ENCODE data around the gene ARAP2.

ARAP2 gene

GRCh38 chr4:36086261-36086786, 158.0 kb downstream of the ARAP2 start:
- no peak for DNase-seq

GRCh38 chr4:36082817-36083216, 161.5 kb downstream of the ARAP2 start:
- DNase-seq: no peak

DNA sequence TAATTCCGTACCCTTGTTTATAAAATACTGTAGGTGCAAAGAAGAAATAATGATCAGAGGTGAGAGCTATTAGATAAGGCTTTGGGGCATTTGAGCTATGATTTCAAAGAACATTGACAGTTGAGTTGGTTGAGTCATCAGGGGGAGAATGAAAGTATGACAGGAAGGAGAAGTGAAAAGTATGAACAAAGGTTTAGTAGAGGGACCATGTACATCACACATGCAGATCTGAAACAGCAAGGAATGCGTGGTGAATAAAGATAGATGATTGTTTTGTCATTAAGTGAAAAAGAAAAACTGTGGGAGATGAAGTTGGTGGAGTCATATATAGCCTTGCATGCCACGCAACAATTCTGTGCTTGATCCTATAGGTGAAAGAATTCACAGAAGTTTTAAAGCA, 163.1 kb downstream of the ARAP2 start:
- no peak for DNase-seq

DNA sequence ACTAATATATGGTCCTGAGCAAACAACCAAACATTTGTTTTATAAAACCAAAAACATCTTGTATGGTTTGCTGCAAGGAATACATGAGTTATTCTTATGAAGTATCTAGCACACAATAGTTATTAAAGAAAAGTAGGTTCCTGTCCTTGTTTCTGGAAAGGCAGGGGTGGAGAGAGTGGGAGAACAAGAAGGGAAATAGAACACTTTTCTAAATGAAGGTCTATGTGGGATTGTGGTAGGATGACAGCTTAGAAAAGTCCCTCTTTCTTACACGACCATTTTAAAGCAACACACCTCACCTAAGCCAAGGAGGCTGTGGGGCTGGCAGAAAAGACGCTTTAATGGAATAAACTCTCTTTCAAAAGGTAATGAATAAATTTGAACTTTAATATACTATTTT, 164.6 kb downstream of the ARAP2 start:
- DNase-seq: no peak

DNA sequence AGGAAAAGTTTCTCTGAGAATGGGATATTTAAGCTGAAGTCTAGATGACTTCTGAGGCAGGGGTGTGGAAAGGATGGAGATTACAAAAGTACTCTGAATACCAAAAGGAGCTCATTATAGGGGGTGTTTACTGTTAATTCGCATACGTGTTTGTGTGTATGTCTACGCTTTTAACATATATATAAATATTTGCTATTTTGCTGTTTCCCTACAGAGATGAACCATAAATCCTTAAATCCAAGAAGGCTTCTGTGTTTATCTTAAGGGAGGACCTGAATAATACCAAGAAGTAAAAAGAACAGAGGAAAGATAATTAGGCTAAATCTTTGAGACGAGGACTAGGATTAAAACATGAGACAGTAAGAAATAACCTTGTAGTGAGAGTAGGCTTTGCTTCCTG, 166.0 kb downstream of the ARAP2 start:
- DNase-seq: no peak

- no peak for DNase-seq
Measured at GRCh38 chr4:36072529-36072928, 171.8 kb downstream of the ARAP2 start.

GRCh38 chr4:36067116-36067515, 177.2 kb downstream of the ARAP2 start:
- DNase-seq: no peak

DNA sequence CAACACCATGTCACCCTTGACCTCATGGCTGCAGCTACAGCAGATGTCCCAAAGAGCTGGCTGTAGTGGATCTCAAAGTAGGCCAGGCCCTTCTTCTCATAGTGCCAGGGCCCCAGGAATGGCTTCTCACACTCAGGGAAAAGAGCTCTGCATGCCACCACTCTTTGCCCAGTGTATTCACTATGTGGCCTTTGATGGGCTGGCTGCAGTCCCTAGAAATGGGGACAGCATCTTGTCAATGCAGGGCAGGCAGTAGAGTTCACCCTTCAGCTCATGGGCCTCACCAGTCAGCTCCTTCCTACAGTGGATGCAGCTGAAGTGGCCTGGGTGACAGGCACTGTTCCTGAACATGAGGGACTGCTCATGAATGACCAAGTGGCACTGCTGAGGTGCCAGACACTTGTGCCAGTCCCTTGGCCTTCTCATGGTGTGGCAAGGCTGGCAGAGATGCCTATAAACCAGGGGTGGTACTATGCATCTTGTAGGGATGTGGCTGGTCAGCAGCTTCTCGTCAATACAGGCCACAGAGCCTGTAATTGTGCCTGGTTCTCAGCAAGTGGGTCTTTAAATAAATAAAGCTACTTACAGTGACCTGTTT, 178.9 kb downstream of the ARAP2 start:
- DNase-seq: no peak

DNA sequence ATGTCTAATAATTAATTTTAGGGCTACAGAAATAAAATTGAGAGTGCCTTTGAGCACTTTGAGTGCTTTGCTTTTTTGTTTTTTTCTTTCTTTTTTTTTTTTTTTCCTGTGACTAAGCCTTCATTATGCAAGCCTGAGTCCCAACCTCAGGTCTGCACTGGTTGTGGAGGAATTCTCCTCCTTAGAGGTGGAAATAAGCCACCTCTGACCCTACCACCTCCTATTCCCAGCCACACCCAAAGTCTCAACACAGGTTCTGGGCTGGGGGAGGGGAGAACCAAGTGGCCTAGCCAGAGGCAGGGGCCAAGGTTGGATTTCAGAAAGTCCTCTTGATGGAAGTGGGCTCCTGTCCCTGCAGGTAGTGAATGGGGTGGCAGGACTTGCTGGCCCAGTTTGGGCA, 180.2 kb downstream of the ARAP2 start:
- no peak for DNase-seq

DNA sequence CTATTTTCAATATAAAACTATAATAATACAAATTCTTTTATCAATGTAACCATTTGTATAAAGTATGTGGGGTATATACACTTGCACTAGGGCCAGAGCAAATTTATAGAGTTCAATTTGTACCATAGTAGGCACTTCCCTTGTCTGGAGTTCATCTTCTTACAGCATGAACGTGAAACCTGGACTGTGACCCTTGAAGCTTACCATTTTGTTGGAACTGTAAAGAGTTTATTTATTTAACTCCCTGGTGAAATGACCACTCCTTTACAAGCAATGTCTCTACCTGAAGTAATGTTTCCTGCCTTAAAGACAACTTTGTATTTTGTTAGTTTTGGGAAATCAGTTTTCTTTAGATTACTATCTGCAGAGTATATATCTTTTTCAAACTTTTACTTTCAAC, 188.2 kb downstream of the ARAP2 start:
- DNase-seq: no peak

GRCh38 chr4:36054694-36055422, 189.5 kb downstream of the ARAP2 start:
- DNase-seq: no peak

- no peak for DNase-seq
Measured at GRCh38 chr4:36053930-36054329, 190.4 kb downstream of the ARAP2 start.

- no peak for DNase-seq
Measured at GRCh38 chr4:36051634-36052033, 192.7 kb downstream of the ARAP2 start.

DNA sequence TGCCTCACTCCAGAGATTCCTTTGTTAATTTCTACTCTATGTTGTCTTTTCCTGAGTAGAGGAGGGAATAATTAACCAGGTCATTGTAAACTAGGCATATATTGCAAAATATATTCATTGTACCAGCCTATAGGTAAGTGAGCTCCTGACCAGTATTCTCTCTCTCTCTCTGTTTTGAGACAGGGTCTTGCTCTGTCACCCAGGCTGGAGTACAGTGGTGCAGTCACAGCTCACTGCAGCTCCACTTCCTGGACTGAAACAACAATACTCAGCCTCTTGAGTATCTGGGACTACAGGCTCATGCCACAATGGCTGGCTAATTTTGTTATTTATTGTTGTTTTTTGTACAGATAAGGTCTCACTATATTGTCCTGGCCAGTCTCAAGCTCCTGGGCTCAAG, 198.3 kb downstream of the ARAP2 start:
- DNase-seq: no peak

DNA sequence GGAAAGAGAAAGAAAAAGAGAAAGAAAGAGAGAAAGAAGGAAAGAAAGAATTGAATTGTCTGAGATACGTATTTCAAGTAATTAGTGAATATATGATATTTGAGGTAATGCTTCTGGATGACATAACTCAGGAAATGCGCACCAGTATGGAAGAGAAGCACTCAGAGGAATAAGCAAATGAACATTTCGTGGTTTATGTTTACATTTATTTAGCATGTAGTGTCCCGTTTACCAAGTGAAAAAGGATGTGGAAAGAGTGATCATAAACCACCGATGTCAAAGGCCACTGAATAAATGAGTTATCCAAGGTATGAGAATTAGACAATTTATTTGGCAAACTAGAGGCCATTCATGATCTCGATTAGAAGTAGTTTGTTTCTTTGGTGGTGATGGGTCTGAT, 200.4 kb downstream of the ARAP2 start:
- no peak for DNase-seq

DNA sequence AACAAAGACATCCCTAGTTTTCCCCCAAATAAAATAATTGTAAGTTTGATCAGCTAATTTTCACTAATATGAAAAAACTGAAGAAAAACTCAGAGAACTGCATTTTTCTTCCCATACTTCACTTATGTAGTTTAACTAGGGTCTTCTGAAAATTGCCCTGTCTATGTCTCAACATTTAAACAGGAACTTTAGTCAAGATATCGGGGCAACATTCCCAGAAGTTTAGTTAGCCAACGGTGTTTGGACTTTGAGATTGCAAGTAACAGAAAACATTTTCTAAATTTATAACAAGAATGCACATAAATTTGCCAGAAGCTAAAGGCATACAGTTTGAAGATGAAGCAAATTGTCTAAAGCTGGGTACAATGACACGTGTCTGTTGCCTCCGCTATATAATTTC, 201.1 kb downstream of the ARAP2 start:
- no peak for DNase-seq

DNA sequence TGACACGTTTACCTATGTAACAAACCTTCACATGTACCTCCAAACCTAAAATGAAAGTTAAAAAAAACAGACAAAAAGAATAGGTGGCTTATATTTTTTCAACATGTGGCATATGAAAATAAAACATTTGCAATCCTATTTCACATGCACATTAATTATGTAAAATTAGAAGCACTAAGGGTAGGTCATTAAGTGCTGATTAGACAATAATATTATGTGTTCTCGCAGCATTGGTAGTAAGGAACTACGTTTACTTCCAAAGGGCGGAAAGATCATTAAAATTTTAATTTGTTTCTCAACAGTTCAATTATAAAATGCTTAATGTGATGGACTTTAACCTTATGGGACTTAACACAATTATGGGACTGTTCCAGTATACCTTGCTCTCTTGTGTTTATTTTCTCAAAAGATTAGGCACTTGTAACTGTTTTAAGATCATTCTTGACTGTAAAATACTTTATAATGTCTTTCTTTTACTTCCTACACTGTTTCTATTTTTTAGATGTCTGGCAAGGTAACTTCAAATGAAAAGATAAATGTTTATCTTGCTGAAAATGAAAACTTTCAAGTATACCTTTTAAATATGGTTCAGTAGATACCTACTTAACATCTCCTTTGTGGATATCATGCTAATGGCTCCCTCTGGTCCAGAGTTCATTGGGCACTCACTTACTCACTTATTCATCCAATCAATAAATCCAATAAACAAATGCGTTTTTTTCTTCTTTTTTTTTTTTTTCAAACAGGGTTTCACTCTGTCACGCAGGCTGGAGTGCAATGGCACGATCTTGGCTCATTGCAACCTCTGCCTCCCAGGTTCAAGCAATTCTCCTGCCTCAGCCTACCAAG, 202.0 kb downstream of the ARAP2 start:
- DNase-seq: no peak

DNA sequence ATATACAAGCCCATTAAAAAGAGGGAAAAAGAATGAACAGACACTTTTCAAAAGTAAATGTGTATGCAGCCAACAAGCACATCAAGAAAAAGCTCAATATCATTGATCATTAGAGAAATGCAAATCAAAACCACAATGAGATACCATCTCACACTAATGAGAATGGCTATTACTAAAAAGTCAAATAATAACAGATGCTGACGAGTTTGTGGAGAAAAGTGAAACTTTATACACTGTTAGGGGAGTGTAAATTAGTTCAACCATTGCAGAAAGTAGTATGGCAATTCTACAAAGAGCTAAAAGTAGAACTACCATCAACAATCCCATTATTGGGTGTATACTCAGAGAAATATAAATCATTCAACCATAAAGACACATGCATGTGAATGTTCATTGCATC, 203.0 kb downstream of the ARAP2 start:
- no peak for DNase-seq

- no peak for DNase-seq
Measured at GRCh38 chr4:36039026-36039425, 205.3 kb downstream of the ARAP2 start.

DNA sequence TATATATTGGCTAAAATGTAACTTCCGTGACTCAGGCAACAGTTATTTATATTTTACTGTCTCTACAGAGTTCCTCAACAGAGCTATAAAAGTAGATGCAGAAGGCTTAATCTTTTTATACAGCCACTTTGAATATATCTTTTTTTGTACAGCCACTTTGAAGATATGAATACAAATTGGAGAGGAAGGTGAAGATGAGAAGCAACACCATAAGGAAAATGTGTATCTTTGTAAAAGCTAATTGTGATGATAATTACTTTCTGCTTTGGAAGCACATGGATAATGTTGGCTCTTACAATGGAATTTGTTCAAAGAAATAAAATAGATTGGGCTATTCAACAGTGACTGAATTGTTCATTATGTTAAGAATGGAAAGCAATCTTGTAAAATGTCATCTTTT, 205.8 kb downstream of the ARAP2 start:
- DNase-seq: no peak

DNA sequence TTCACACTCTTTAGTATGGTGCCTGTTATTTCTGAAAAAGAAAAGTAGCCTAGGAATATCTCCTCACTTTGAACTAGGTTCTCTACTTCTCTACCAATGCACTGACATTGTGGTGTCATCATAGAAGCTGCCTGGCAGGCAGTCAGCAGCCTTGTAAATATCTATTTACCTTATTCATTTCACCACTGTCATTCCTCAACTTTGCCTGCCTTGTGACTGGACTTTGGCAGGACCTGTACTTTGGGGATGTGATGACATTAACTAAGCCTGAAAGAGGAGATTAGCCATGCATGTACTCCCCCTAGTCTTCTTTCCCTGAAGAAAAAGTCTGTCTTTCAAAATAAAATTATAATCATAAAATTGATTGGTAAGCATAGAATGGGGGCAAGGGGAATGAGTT, 207.2 kb downstream of the ARAP2 start:
- no peak for DNase-seq

- no peak for DNase-seq
Measured at GRCh38 chr4:36029951-36030350, 214.4 kb downstream of the ARAP2 start.

DNA sequence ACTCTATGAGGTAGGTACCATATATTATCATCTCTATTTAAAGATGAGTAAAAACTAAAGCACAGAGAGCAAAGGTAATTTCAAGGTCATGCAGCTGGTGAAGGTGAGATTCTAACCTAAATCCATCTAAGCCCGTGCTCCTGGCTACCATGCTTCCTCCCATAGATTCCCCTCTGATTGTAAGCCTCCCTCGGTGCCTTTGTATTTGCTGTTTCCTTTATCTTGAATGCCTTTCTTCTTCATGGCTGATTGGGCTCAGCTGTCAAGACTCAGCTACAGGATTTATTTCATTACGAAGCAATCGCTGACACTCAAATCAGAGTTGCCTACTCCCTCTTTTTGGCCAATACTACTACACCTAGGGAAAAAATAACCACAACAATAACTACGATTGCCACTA, 217.1 kb downstream of the ARAP2 start:
- no peak for DNase-seq

- DNase-seq: no peak
Measured at GRCh38 chr4:36026348-36026880, 217.9 kb downstream of the ARAP2 start.

Data from NCI-H187 (cell line).